Activated T-cell treated with anti-CD3 and anti-CD28 coated beads, Interleukin-2, amount 50 U/mL, for 48 hours (primary cell): ENCODE measurements around the gene GRIFIN.
"Not testable (repeated sequence)": the region's sequence is repeated elsewhere in the genome, so short reads cannot be mapped to it uniquely, and the experiment has no call there.

Source experiments
- DNase-seq, 2 experiments: peaks; one replicate each; pipeline ENCODE4 v3.0.0-alpha.2; 2020

The GRIFIN gene

DNA sequence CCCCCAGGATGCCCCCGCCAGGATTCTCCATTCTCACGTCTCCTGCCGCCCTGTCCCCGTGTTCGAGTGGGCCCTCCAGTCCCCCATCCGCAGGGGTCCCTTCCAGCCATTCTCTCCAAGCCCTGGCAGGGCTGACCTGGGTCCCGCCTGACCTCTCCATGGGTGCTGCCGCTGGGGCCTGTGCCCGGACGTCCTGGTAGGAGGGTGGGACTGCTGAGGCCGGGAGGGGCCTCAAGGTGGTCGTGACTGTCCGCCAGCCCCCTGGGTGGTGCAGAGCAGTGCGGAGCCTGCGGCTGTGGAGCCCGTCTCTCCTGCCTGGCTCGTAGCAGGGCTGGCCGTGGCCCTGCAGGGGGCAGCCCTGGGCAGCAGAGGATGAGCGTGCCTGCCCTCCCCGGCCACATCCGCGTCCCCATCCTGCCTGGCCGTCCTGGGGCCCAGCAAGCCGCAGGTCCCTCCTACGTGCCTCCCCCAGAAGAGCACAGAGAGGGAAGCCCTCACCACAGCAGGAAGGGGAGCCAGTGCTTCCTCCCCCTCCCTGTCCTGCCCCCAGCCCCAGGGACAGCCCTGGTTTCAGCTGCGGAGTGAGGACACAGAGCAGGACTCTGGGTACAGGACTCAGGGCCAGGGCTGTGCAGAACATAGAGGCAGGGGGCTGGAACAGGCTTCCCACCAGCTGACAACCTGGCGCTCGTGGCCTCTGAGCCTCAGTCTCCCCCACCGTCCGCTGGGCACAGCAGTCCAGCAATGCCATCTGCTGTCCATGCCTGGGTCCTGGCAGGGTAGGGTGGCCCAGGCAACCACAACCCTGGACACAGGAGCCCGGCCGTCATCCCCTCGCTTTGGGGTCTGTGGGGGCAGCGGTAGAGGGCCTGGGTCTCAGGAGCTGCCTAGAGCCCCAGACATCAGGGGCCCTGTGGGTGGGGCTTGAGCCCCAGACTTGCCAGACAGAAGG is 1.5 kb upstream of the GRIFIN start:
- peak; percentile 74 to 81 for DNase-seq

DNA sequence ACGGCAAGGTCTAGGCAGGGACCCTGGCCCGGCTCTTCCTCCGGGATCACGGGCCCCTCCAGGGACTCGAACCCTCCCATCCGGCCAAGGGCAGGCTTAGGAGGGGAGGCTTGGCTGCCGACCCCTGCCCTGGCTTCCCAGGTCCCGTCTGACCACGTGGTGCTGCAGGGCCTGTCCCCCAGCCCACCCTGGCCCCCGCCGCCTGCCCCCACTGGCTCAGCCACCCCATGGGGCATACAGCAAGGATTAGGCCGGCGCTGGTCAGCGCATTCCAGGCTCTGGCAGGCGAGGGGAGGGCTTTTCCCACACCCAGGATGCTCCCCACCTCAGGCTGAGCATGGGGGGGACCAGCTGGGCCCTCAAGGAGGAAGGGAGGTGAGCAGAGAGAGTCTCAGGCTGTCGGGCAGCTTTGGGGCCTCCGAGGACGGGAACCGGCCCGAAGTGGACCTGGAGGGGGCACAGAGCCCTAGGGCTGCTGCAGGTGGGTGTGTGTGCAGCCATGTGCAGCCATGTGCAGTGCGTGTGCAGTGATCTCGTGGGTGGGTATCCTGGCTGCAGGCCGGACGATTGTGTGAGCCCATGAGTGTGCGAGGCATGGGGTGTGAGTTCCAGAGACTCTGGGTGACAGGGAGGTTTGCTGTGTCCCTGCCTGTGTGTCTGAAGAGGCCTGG is 713 bp upstream of the GRIFIN start:
- DNase-seq = no peak

DNA sequence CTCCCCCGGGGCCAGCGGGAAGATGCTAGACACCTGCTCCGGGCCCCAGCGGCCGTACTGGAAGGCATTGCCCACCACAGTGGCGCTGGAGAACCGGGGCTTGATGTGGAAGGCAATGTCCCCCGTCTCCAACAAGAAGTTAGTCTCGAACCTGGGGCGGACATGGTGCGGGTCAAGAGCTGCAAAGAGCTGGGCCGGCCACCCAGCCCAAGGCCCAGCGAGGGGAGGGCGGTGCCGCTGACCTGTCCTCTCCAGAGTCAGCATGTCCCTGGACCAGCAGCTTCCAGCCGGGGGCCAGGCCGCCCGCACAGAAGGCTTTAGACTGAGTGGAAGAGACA is 551 bp downstream of the GRIFIN start:
- DNase-seq = no peak

DNA sequence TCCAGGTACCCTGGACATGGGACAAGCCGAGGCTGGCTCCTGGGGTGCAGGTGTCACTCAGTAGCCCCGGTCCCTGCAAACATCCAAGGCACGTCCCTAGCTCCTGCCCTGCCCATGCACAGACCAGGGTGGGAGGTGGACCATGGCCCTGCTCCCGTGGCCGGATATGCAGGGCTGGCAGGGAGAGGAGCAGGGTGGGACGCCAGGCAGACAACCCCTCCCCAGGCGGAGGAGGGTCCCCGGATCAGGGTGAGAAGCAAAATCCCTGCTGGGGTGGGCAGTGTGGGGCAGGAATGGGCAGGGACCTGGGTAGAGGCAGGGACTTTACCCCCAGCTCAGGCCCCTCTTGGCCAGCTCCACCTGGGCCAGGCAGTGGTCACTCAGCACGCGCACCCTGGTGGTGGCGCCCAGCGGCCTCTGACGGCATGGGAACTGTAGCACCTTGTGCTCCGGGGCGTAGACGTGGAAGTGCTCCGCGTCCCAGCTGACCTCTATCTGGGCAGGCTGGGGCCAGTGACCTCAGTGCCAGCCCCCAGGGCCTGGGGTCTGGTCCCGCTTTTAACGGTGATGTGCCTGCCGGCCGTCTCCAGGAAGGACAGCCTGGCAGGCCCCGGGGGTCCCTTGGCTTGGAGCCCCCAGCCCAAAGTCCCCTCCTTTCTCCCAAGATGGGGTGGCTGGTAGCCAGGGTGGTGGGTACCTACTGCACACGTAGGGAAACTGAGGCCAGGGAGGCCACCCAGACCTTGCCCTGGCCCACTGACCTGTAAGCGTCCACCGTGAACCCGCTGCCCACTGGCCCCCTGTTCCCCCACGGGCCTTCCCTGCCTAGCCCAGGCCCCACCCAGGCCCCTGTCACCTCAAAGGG is 1.2 kb downstream of the GRIFIN start:
- DNase-seq = no peak

DNA sequence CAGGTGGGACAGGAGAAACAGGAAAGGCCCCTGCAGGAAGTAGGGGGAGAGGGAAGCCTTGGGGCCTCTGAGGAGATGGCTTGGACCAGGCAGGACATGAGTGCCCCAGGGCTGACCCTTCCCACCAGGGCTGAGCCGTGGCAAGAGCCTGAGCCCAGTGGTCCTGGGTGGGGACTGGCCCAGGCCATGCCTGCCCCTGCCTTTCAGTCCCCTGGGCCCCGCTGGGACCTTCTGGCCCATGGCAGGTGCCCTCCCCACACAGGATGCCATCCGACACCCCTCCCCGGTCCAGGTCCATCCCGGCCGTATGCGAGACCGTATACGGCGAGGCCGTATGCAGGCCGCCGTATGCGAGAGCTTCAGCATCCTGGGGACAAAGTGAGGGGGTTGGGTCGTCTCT is 2.0 kb downstream of the GRIFIN start:
- no peak for DNase-seq

DNA sequence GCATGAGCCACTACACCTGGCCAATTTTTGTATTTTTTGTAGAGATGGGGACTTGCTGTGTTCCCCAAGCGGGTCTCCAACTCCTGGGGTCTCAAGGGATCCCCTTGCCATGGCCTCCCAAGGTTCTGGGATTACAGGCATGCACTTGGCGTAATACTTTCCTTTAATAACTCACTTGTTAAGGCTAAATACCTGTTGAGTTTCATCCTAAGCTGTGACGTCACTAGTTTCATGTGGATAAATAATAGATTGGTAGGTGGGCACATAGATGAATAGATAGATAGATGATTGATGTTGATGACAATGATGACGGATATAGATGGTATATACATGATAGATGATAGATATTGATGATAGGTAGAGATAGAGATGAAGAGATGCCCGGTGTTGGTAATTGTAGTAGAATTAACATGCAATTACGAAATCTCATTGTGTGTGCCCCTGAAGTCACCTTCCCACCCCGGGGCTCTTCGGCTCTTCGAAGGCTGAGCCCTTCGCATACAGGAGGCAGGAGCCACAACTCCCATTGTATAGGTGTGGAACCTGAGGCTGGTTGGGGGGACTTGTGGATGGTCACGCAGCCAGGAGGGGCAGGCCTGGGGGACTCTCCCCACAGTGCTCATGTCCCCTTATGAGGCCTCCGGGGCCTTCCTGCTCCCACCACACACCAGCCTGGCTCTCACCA is 2.6 kb downstream of the GRIFIN start:
- no peak for DNase-seq

DNA sequence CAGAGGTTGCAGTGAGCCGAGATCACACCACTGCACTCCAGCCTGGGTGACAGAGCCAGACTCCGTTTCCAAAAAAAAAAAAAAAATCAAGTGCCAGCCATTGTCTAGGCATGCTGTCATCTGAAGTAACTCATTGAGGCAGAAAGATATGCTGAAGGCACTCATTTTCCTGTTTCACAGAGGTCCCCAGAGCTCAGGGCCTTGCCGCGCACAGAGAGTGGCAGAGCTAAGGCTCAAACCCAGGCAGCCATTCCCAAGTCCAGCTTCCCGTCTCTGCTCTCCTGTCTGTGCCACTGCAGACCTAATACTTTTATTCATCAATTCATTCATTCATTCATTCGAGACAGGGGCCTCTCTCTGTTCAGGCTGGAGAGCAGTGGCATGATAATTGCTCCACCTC is 3.5 kb downstream of the GRIFIN start:
- DNase-seq = no peak

DNA sequence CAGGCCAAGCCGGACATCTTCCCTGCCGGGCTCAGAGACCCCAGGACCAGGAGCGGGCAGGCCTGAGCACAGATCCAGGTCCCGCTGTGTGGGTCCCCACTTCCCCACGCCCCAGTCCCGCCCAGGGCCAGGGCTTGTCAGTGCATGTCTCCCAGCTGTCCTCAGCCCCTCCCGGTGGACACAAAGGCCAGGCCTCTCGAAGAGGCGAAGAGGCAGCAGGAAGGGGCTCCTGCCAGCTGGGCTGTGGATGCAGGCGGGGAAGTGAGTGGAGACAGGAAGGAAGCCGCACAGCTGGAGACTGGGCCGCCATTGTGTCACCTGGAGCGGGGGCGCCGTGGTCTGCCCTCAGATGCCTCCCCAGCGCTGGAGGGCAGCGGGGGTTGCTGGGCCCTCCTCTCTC is 4.8 kb downstream of the GRIFIN start:
- no peak for DNase-seq

DNA sequence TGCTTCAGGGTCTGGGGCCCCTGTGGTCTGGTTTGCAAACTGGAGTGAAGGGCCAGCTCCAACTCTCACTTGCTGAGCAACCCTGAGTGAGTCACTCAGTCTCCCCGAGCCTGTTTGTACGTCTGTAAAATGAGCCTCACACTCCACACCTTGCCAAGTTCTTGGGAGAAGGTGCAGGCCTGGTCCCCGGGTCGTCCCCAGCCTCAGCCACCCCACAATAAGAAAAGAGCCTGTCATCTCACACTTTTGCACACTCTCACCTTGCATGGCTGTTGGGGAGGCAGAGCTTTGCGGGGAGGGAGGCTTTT is 5.2 kb downstream of the GRIFIN start:
- no peak for DNase-seq

DNA sequence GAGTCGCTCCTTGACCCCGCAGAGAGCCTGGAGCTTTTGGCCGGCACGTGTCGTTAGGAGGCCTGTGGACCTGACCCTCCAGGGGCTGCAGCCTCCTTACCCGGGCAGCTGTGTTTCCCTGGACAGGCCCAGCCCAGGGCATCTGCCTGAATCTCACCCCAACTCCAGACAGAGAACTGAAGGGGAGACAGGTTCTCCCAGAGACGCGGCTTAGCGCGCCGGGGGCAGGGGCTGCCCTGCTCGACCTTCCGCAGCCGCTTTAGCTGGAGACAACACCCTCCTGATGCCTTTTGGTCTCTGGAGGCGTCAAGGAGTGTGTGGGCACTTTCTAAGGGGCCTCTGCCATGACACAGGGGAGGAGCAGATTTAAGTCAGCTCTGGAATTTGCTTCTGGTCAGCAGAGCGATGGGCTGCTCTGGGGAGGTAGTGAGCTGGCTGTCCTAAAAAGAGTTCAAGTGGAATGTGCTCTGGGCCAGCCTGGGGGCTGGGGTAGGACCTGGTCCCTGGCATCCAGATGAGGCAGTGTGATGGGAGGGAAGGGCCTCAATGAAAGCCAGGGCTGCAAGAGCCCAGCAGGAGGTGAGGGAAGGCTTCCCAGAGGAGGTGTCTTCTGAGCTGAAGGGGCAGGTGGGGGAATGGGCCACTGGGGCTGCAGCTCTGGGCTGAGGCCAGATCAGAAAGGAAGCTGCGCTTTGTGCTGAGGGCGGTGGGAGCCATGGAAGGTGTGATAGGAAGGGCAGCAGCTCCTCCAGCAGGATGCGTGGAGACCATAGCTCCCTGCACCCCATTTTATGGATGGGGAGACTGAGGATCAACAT is 5.8 kb downstream of the GRIFIN start:
- DNase-seq = no peak

DNA sequence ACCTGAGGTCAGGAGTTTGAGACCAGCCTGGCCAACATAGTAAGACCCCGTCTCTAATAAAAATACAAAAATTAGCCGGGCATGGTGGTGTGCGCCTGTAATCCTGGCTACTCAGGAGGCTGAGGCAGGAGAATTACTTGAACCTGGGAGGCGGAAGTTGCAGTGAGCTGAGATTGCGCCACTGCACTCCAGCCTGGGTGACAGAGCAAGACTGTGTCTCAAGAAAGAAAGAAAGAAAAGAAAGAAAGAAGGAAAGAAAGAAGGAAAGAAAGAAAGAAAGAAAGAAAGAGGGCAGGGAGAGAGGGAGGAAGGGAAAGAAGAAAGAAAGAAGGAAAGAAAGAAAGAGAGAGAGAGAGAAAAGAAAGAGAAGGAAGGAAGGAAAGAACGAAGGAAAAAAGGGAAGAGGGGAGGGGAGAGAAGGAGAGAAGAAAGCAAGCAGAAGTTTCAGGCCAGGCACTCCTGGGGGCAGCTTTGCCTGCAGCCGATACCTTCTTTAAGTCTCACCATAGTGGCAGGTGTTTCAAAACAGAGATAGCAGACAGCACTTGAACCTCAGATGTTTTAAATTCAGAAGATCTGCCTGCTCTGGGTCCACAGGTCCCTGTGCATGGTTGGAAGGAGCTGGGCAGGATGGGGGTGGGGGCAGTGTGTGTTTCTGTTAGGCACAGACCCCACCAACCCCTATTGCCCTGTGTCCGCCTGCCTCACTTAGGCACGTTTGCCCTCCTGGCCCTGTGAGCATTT is 6.6 kb downstream of the GRIFIN start:
- not testable (repeated sequence) for DNase-seq

DNA sequence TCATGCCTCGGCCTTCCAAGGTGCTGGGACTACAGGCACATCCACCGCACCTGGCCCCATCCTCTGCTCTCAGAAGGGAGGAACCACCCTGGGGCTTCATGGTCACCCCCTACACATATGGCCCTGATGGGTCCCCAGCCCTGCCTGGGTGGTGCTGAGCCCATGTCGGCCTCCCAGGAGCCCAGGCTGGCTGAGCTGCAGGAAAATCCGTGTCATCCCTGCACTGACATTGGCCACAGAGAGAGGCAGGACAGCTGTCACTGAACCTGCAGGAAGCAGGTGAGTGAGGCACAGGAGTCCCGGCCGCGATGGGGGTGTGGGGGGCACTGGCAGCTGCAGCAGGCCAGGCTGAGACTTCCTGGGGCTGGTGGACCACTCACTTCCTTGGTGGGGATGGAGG is 8.0 kb downstream of the GRIFIN start:
- no peak for DNase-seq

DNA sequence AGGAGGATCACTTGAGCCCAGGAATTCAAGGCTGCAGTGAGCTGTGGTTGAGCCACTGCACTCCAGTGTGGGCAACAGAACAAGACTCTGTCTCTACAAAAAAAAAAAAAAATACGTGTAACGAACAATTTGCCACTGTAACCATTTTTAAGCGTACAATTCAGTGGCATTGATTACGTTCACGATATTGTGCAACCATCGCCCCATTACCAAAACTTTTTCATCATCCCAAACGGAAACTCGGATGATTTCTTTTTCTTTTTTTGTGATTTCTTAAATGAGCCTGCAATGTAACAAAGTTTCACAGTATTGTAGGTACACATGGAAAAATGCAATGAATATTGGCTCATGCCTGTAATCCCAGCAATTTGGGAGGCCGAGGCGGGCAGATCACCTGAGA is 9.5 kb downstream of the GRIFIN start:
- no peak for DNase-seq

DNA sequence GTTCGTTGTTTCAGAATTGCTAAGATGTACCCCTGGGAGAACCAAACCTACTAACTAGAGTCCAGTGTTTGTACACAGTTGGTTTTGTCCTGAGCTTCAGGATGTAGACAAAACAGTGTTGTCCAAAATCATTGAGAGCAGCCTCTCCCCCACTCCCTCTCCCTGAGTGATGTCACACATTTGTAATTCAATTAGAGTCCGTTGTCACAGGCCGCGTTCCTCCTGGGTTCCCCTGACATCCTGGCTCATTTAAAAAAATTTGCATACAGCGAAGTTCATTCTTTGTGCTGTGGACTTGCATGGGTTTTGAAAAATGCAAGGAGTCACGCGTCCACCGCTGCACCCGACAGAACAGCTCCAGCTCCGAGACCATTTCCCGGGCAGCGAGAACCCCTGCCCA is 10.3 kb downstream of the GRIFIN start:
- no peak for DNase-seq

DNA sequence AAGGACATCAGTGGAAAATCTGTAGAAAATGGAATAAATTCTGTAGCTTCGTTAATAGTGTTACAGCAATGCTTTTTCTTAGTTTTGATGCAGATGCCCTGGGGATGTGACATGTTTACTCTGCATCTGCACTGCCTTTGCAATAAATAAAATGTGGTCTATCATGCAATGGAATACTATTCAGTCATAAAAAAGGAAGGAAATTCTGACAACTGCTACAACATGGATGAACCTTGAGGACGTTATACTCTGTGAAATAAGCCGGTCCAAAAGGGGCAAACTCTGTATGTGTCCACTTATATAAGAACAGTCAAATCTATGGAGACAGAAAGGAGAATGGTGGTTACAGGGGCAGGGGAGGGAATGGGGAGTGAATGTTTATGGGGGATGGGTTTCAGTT is 13.5 kb downstream of the GRIFIN start:
- no peak for DNase-seq

DNA sequence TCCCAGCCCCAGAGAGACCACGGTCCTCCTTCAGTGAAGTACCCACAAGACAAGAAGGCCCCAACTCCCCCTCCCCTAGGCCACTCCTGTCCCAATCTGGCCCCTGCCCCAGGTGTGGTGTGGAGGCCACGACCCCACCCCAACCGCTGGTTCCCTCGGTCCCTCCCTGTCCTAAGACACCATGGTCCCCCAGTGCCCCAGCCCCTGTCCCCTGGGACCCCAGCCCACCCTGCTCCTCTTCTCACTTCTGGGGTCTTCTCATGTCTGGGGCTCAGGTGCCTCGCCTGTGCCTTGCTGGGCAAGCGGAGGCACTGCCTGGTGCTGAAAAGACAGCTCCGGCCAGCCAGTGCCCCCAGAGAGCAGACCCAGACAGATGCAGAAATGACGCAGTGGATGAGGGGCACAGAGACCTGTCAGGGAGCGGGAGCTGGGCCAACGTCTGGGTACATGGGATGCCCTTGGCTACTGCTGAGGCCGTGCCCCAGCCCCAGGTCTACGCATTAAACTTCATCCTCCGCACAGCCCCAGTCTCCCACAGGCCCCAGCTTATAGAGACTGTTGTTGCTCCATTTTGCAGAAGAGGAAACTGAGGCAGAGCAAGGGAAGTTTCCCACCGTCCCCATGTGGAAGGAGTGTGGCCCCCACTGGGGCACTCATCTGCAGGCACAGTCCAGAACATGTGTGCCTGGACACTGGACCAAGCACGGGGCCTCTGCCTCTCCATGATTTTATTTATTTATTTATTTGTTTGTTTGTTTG is 14.8 kb downstream of the GRIFIN start:
- no peak for DNase-seq

DNA sequence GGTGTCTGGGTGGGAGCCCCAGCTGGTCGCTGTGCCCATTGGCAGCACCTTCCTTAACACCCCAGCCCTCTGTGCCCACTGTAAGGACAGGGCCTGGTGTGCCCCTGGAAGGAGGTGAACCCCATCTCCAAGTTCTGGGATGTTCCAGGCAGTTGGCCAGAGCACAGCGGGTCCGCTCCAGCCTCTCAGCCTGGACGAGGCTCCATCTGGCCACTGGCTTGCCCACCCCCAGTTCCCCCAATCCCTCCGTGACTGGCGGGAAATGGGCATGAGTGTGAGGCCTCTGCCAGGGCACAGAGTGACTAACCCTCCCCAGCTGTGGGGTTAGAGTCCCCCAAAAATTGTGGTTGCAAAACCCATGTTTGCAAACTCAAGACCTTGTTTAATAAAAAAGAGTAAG is 15.6 kb downstream of the GRIFIN start:
- DNase-seq = no peak

DNA sequence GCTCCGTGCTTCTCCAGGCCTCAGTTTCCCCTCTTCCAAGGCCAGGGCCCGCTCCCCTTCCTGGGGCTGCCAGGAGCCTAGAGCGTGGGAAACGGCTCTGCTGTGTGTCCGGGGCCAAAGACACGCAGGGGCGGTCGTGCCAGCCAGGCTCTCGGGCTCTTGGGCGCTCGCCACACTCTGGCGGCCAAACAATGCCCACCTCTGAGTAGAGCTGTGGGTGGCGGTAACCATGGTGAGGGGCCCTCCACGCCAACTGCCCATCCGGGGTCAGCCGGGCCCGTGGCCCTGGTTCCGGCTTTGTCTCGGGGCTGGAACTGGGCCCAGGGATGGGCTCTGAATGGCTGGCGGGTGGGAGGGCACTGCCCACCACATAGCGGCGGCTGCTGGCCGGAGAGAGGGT is 16.0 kb downstream of the GRIFIN start:
- DNase-seq = no peak

DNA sequence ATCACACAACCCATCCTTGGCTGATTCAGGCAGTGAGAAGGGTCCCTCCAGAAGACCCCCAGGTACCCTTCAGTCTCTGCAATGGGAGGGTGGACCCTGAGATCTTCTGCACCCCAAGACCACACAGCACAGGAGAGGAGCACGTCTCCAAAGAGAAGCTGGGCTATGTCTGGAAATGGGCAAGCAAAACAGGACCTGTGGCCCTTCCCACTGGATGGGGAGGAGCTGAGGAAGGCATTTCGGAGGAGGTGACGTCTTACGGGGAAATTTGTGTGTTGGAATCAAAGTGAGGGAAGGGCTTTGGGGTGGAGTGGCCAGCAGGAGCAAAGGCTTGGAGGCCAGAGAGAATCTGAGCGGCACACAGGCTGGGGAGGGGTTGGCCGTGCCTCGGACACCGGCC is 16.5 kb downstream of the GRIFIN start:
- no peak for DNase-seq

DNA sequence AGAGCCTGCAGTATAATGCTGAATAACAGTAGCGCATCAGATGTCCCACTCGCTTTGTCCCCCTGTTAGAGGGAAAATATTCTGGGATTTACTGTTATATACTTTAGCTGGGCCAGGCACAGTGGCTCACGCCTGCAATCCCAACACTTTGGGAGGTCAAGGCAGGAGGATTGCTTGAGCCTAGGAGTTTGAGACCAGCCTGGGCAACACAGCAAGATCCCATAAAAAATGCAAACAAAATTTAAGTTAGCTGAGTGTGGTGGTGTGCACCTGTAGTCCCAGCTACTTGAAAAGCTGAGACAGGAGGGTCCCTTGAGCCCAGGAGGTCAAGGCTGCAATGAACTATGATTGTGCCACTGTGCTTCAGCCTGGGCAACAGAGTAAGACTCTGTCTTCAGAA is 22.3 kb downstream of the GRIFIN start:
- DNase-seq = not testable (repeated sequence)
